ENCODE data around the gene PRPF40B.
"Not testable (repeated sequence)": the region's sequence is repeated elsewhere in the genome, so short reads cannot be mapped to it uniquely, and the experiment has no call there.

Gene PRPF40B

DNA sequence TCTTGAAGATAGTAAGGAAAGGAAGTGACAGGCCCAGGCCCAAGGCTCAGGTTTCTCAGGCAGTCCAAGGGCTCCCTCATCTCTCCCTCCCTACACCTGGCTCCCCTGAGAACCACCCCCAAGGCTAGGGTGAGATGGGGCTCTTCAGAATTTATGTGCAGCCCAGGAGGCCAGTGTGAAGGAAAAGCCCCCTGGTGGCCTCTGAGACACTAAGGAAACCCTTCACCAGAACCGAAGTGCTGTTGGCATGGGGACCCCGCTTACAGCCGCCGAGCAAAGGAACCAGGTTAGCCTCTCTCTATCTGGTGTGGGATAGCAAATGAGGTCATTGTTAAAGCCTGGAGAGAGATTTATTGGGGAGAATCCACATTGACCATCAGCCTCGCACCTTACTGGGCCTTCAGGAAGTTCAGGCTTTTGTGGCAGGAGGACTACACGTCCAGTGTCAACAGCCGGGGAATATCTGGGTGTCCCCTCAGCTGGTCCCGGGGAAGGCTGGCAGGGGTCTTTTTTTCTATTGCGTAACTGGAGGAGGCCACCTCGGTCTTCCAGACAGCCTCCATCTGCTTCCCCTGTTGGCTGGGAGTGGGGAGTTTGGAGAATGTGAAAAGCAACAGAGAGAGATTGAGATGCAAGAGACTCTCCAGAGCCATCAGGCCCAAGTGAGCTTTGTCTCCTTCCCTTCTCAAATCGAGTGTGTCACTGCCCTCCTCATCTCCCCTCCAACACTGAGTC lies 36.0 kb upstream of the PRPF40B start:
- H3K27ac ChIP-seq (ENCODE audit: low read length): no peak overlapping the region
- peaks cover 0 to 3% of the 10 kb centered on the region in 2 donors for H3K36me3 ChIP-seq (ENCODE audit: control insufficient read depth in 1 of 2, insufficient read depth in 2 of 2, low read length in 2 of 2)
- H3K4me1 ChIP-seq (ENCODE audit: control insufficient read depth in 1 of 2, insufficient read depth in 2 of 2, low read length in 2 of 2): peaks cover 3 to 22% of the 10 kb centered on the region in 2 donors
- no peak overlapping the region for H3K4me3 ChIP-seq (ENCODE audit: low read depth in 1 of 2, low read length in 2 of 2)
- H3K27me3 ChIP-seq (ENCODE audit: low read depth, low read length): no peaks in the 10 kb centered on the region
- peaks cover 0 to 4% of the 10 kb centered on the region in 2 donors for H3K9me3 ChIP-seq (ENCODE audit: control insufficient read depth in 1 of 2, low read length in 2 of 2)

DNA sequence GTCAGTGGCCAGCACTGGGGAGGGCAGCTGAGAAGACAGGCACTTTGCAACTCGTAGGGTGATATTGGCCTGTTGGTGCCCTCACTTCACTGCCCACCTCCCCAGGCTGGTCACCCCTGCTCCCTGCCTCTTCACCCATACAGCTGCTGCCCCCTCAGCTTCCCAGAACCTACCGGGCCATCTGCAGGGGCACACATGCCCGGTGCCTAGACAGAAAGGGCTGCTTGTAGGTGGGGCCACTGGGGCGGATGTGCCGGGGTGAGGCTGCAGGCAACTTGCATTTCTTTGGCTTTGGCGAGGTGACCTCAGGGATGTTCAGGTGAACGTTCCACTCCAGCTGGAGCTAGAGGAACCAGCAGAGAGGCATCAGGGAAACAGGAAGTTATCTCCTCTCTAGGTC lies 35.1 kb upstream of the PRPF40B start:
- Histone ChIP-seq H3K4me3 (ENCODE audit: low read depth in 1 of 2, low read length in 2 of 2) (no peak overlapping the region), H3K4me1 (ENCODE audit: control insufficient read depth in 1 of 2, insufficient read depth in 2 of 2, low read length in 2 of 2) (peaks cover under 1 to 13% of the 10 kb centered on the region in 2 donors), H3K36me3 (ENCODE audit: control insufficient read depth in 1 of 2, insufficient read depth in 2 of 2, low read length in 2 of 2) (peaks cover 0 to 3% of the 10 kb centered on the region in 2 donors), H3K27ac (ENCODE audit: low read length) (no peak overlapping the region), H3K9me3 (ENCODE audit: control insufficient read depth in 1 of 2, low read length in 2 of 2) (peaks cover 0 to 4% of the 10 kb centered on the region in 2 donors), H3K27me3 (ENCODE audit: low read depth, low read length) (no peaks in the 10 kb centered on the region)

GRCh38 chr12:49588721-49589516 lies 34.4 kb upstream of the PRPF40B start:
- Histone ChIP-seq H3K4me1 (ENCODE audit: control insufficient read depth in 1 of 2, insufficient read depth in 2 of 2, low read length in 2 of 2) (peaks cover 0 to 7% of the 10 kb centered on the region in 2 donors), H3K27ac (ENCODE audit: low read length) (no peak overlapping the region), H3K27me3 (ENCODE audit: low read depth, low read length) (no peaks in the 10 kb centered on the region), H3K36me3 (ENCODE audit: control insufficient read depth in 1 of 2, insufficient read depth in 2 of 2, low read length in 2 of 2) (peaks cover 0 to 3% of the 10 kb centered on the region in 2 donors), H3K4me3 (ENCODE audit: low read depth in 1 of 2, low read length in 2 of 2) (no peak overlapping the region), H3K9me3 (ENCODE audit: control insufficient read depth in 1 of 2, low read length in 2 of 2) (peaks cover 0 to 4% of the 10 kb centered on the region in 2 donors)

- Histone ChIP-seq H3K4me1 (ENCODE audit: control insufficient read depth in 1 of 2, insufficient read depth in 2 of 2, low read length in 2 of 2) (no peaks in the 10 kb centered on the region), H3K27me3 (ENCODE audit: low read depth, low read length) (no peaks in the 10 kb centered on the region), H3K27ac (ENCODE audit: low read length) (no peak overlapping the region), H3K9me3 (ENCODE audit: control insufficient read depth in 1 of 2, low read length in 2 of 2) (no peaks in the 10 kb centered on the region), H3K4me3 (ENCODE audit: low read depth in 1 of 2, low read length in 2 of 2) (no peak overlapping the region), H3K36me3 (ENCODE audit: control insufficient read depth in 1 of 2, insufficient read depth in 2 of 2, low read length in 2 of 2) (no peaks in the 10 kb centered on the region)
Measured at GRCh38 chr12:49598527-49598926, 24.8 kb upstream of the PRPF40B start.

DNA sequence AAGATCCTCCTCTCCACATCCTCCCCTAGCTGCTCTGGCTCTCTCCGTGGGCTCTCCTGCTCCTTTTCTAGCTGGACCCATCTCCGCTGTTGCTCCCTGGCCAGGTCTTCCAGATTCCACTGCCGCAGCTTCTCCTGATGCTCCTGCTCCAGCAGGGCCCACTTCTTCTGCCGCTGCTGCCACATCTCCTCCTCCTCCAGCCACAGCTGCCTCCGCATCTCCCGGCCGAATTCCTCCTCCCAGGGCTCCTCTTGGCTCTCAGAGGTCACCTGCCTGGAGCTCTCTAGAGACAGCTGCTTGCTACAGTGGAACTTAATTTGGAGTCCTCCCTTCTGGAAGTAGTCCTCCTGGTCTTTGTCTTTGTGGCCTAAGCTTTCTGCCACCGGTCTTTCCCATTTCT lies 23.4 kb upstream of the PRPF40B start:
- no peak overlapping the region for H3K27ac ChIP-seq (ENCODE audit: low read length)
- no peaks in the 10 kb centered on the region for H3K4me1 ChIP-seq (ENCODE audit: control insufficient read depth in 1 of 2, insufficient read depth in 2 of 2, low read length in 2 of 2)
- no peaks in the 10 kb centered on the region for H3K9me3 ChIP-seq (ENCODE audit: control insufficient read depth in 1 of 2, low read length in 2 of 2)
- H3K36me3 ChIP-seq (ENCODE audit: control insufficient read depth in 1 of 2, insufficient read depth in 2 of 2, low read length in 2 of 2): no peaks in the 10 kb centered on the region
- H3K27me3 ChIP-seq (ENCODE audit: low read depth, low read length): no peaks in the 10 kb centered on the region
- no peak overlapping the region for H3K4me3 ChIP-seq (ENCODE audit: low read depth in 1 of 2, low read length in 2 of 2)

DNA sequence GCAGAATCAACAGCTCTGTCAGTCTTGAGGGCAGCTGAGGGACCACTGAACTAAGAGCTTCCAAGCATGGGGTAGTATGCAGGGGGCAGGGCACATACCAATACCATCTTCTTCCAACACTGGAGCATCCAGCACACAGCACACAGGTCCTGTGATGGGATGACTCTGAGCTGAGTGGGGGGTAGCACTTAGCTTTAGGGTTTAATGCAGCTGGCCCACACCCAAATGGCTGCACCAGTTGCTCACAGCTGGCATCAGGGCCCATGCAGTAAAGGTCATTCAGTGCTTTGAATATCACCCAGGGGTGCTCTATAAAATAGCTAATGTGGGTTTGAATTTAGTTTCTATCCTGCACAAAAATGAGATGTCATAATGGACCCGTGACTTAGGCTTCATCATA lies 19.6 kb upstream of the PRPF40B start:
- no peak overlapping the region for H3K27ac ChIP-seq (ENCODE audit: low read length)
- no peaks in the 10 kb centered on the region for H3K4me1 ChIP-seq (ENCODE audit: control insufficient read depth in 1 of 2, insufficient read depth in 2 of 2, low read length in 2 of 2)
- H3K9me3 ChIP-seq (ENCODE audit: control insufficient read depth in 1 of 2, low read length in 2 of 2): no peaks in the 10 kb centered on the region
- H3K36me3 ChIP-seq (ENCODE audit: control insufficient read depth in 1 of 2, insufficient read depth in 2 of 2, low read length in 2 of 2): no peaks in the 10 kb centered on the region
- H3K27me3 ChIP-seq (ENCODE audit: low read depth, low read length): no peaks in the 10 kb centered on the region
- H3K4me3 ChIP-seq (ENCODE audit: low read depth in 1 of 2, low read length in 2 of 2): no peak overlapping the region

GRCh38 chr12:49604856-49605255 lies 18.5 kb upstream of the PRPF40B start:
- no peaks in the 10 kb centered on the region for H3K9me3 ChIP-seq (ENCODE audit: control insufficient read depth in 1 of 2, low read length in 2 of 2)
- H3K36me3 ChIP-seq (ENCODE audit: control insufficient read depth in 1 of 2, insufficient read depth in 2 of 2, low read length in 2 of 2): no peaks in the 10 kb centered on the region
- H3K4me3 ChIP-seq (ENCODE audit: low read depth in 1 of 2, low read length in 2 of 2): no peak overlapping the region
- no peak overlapping the region for H3K27ac ChIP-seq (ENCODE audit: low read length)
- H3K4me1 ChIP-seq (ENCODE audit: control insufficient read depth in 1 of 2, insufficient read depth in 2 of 2, low read length in 2 of 2): no peaks in the 10 kb centered on the region
- H3K27me3 ChIP-seq (ENCODE audit: low read depth, low read length): no peaks in the 10 kb centered on the region

DNA sequence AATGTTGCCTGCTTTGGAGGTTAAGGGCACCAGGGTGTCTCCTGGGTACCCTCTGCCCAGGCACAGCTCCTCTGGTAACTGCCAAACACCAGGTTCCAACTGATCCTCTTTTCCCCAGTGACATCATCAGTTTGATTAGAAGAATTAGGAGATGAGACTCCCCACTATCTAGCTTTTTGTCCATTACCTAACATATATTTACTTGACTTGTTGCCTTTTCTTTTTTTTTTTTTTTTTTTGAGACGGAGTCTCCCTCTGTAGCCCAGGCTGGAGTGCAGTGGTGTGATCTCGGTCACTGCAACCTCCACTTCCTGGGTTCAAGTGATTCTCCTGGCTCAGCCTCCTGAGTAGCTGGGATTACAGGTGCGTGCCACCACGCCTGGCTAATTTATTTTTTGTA lies 17.8 kb upstream of the PRPF40B start, which contains the start of gene FAM186B:
TSS of gene FAM186B (minus strand) at position 101 of the 400 bp plus-strand sequence. CDS start 162 bp downstream, outside the sequence.
- H3K27ac ChIP-seq (ENCODE audit: low read length); H3K9me3 ChIP-seq (ENCODE audit: control insufficient read depth in 1 of 2, low read length in 2 of 2); H3K36me3 ChIP-seq (ENCODE audit: control insufficient read depth in 1 of 2, insufficient read depth in 2 of 2, low read length in 2 of 2); H3K27me3 ChIP-seq (ENCODE audit: low read depth, low read length); H3K4me1 ChIP-seq (ENCODE audit: control insufficient read depth in 1 of 2, insufficient read depth in 2 of 2, low read length in 2 of 2); H3K4me3 ChIP-seq (ENCODE audit: low read depth in 1 of 2, low read length in 2 of 2): not testable (repeated sequence)

DNA sequence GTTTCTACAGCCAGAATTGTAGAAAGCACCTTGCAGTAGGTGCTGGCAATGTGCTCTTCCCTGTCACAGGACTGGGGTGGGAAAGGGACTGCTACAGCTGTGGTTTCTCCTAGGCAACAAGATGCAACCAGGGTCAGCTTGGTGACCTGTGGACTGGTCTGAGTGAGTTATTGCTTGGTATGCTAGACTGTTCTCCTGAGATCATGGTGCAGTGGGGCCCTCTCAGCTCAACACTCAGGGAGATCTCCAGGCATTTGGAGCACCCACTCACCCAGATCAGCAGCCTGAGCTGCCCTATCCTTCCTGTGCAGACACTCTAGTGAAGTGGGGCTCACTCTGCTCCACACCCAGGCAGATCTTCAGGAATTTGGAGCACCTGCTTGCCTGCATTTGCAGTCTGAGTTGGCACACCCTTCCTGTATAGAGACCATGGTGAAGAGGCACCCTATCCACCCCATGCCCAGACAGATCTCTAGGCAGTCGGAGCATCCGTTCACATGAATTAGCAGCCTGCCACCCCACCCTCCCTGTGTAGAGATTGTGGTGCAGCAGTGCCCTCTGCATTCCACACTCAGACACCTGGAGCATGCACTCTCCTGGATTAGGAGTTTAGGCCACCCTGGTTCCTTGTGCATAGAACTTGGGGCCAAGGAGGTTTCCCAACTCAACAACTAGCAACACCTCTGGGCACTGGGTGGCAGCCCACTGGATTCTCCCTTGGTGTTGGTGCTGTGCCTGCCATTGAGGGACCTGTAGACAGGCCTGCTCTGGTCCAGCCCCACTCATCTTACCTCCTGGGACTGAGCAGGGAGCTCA lies 14.1 kb upstream of the PRPF40B start:
- Histone ChIP-seq H3K4me3 (ENCODE audit: low read depth in 1 of 2, low read length in 2 of 2) (no peak overlapping the region), H3K9me3 (ENCODE audit: control insufficient read depth in 1 of 2, low read length in 2 of 2) (peaks cover 0 to 3% of the 10 kb centered on the region in 2 donors), H3K27me3 (ENCODE audit: low read depth, low read length) (no peaks in the 10 kb centered on the region), H3K27ac (ENCODE audit: low read length) (no peak overlapping the region), H3K36me3 (ENCODE audit: control insufficient read depth in 1 of 2, insufficient read depth in 2 of 2, low read length in 2 of 2) (no peaks in the 10 kb centered on the region), H3K4me1 (ENCODE audit: control insufficient read depth in 1 of 2, insufficient read depth in 2 of 2, low read length in 2 of 2) (no peaks in the 10 kb centered on the region)

DNA sequence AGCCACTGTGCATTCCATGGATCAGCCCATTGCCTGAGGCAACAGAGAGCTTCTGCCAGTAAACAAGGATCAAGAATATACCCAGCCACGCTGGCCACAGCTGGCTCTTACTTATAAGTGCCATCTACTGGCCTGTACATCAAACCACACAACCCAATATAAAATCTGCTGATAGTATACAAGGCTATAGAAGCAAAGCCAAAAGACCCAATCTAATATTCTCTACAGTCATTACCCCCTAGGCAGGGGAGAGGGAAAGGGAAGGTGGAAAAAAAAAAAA lies 13.5 kb upstream of the PRPF40B start:
- Histone ChIP-seq H3K27ac (ENCODE audit: low read length) (no peak overlapping the region), H3K9me3 (ENCODE audit: control insufficient read depth in 1 of 2, low read length in 2 of 2) (peaks cover 0 to 3% of the 10 kb centered on the region in 2 donors), H3K4me1 (ENCODE audit: control insufficient read depth in 1 of 2, insufficient read depth in 2 of 2, low read length in 2 of 2) (no peaks in the 10 kb centered on the region), H3K36me3 (ENCODE audit: control insufficient read depth in 1 of 2, insufficient read depth in 2 of 2, low read length in 2 of 2) (no peaks in the 10 kb centered on the region), H3K27me3 (ENCODE audit: low read depth, low read length) (no peaks in the 10 kb centered on the region), H3K4me3 (ENCODE audit: low read depth in 1 of 2, low read length in 2 of 2) (no peak overlapping the region)

DNA sequence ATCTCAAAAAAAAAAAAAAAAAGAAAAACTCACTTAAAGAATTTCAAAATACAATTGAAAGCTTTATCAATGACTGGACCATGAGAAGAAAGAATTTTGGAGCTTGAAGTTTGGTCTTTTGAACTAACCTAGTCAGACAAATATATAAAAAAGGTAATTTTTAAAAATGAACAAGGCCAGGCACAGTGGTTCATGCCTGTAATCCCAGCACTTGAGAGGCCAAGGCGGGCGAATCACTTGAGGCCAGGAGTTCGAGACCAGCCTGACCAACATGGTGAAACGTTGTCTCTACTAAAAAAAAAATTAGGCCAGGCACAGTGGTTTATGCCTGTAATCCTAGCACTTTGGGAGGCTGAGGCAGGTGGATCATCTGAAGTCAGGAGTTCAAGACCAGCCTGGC lies 12.6 kb upstream of the PRPF40B start:
- not testable (repeated sequence) for H3K9me3 ChIP-seq (ENCODE audit: control insufficient read depth in 1 of 2, low read length in 2 of 2); H3K27ac ChIP-seq (ENCODE audit: low read length); H3K36me3 ChIP-seq (ENCODE audit: control insufficient read depth in 1 of 2, insufficient read depth in 2 of 2, low read length in 2 of 2); H3K4me3 ChIP-seq (ENCODE audit: low read depth in 1 of 2, low read length in 2 of 2); H3K27me3 ChIP-seq (ENCODE audit: low read depth, low read length); H3K4me1 ChIP-seq (ENCODE audit: control insufficient read depth in 1 of 2, insufficient read depth in 2 of 2, low read length in 2 of 2)

Data from muscle layer of duodenum (tissue), 2 donors.